Stimulated activated CD8-positive, alpha-beta memory T cell treated with anti-CD3 and anti-CD28 coated beads, Interleukin-2, amount 100 ng/mL, for 1 hour (primary cell): ENCODE results near the gene ENO2.
"Not testable (repeated sequence)": the region's sequence is repeated elsewhere in the genome, so short reads cannot be mapped to it uniquely, and the experiment has no call there.

Source experiments
- DNase-seq, 2 donors: peaks; one replicate each; pipeline ENCODE4 v3.0.0-alpha.2; 2020; ENCODE audit warnings: low read depth in 2 of 2

Gene ENO2

GRCh38 chr12:6886206-6886999, 28.0 kb upstream of the ENO2 start:
- not testable (repeated sequence) for DNase-seq

GRCh38 chr12:6887460-6887859, 26.9 kb upstream of the ENO2 start:
- DNase-seq, result no peak

GRCh38 chr12:6888360-6888759, 26.0 kb upstream of the ENO2 start:
- no peak for DNase-seq

GRCh38 chr12:6888794-6889193, 25.6 kb upstream of the ENO2 start:
- DNase-seq, result not testable (repeated sequence)

DNA sequence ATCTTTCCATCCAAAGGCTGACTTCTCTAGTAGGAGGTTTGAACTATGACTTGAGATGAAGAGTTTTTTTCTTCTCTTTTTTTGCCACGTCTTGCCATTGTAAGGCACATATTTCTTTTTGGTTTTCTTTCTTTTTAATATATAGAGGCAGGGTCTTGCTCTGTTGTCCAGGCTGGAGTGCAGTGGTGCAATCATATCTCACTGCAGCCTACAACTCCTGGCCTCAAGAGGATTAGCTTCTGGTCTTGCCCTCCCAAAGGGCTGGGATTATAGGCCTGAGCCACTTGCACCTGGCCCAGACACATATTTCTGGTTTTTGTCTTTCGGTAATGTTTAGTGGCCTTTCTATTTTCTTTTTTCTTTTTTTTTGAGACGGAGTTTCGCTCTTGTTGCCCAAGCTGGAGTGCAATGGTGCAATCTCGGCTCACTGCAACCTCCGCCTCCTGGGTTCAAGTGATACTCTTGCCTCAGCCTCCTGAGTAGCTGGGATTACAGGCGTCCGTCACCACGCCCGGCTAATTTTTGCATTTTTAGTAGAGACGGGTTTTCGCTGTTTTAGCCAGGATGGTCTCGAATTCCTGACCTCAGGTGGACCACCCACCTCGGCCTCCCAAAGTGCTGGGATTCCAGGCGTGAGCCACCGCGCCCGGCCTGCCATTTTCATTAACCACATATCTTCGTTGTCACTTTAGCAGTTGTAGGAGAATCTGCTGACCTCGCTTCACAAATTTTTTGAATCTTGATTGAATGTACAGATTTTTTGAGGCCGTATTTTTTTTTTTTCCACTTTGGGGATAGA, 24.4 kb upstream of the ENO2 start:
- not testable (repeated sequence) for DNase-seq

GRCh38 chr12:6890789-6891645, 23.4 kb upstream of the ENO2 start:
- peak; percentile 97 to 99 for DNase-seq

DNA sequence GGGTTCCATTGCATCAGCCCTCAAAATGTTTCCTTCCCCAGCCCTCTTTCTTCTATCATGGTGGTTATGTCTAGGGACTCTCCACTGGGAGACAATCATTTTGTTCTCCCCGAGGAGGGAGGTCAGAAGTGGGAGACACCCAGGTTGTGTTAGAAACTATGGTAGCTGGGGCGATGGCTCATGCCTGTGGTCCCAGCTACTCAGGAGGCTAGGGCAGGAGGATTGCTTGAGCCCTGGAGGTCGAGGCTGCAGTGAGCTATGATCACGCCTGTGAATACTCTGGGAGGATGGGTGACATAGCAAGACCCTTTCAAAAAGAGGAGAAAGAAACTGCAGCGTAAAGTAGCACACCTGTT, 22.8 kb upstream of the ENO2 start:
- DNase-seq, result no peak

DNA sequence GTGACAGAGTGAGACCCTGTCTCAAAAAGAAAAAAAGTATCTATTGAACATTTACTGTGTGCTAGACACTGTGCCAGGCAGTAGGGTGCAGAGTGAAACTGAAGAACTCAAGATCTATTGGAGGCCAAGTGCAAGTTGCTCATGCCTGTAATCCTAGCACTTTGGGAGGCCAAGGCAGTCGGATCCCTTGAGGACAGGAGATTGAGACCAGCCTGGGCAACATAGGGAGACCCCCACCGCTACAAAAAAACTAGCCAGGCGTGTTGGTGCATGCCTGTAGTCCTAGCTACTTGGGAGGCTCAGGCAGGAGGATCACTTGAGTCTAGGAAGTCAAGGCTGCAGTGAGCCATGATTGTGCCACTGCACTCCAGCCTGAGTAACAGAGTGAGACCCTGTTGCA, 21.7 kb upstream of the ENO2 start:
- not testable (repeated sequence) for DNase-seq

- DNase-seq, result no peak
Observed at GRCh38 chr12:6894321-6894720, 20.1 kb upstream of the ENO2 start.

DNA sequence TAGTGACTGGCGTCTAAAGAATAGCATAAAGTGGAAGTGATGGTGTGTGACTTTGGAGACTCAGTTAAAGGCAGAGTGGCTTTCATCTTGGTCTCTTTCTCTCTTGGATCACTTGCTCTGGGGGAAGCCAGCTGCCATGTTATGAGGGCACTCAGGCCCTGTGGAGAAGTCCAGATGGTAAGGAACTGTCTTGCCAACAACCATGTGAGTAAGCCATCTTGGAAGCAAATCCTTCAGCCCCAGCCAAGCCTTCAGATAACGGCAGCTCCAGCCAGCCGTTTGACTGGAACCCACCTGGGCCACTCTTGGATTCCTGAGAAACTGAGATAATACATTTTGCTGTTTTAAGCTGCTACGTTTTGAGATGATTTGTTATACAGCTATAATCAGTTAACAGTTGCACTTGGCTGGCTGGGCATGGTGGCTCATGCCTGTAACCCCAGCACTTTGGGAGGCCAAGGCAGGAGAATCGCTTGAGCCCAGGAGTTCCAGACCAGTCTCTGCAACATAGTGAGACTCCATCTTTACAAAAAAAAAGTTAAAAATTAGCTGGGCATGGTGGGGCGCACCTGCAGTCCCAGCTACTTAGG, 17.4 kb upstream of the ENO2 start:
- no peak for DNase-seq

DNA sequence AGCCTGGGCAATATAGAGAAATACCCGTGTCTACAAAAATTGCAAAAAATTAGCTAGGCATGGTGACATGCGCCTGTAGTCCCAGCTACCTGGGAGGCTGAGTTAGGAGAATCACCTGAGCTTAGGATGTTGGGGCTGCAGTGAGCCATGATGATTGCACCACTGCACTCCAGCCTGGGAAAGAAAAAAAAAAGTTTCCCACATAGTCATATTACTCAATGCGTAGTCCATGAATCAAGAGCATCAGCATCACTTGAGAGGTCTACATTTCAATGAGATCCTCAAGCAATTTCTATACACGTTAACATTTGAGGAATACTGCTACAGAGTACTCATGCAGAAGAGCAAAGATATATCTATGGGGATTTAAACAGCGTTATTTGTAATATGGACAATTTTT, 15.0 kb upstream of the ENO2 start:
- no peak for DNase-seq

GRCh38 chr12:6899837-6900519, 14.4 kb upstream of the ENO2 start:
- no peak for DNase-seq

- no peak for DNase-seq
Observed at GRCh38 chr12:6902448-6902847, 11.9 kb upstream of the ENO2 start.

- DNase-seq, result no peak
Observed at GRCh38 chr12:6903722-6904121, 10.7 kb upstream of the ENO2 start.

DNA sequence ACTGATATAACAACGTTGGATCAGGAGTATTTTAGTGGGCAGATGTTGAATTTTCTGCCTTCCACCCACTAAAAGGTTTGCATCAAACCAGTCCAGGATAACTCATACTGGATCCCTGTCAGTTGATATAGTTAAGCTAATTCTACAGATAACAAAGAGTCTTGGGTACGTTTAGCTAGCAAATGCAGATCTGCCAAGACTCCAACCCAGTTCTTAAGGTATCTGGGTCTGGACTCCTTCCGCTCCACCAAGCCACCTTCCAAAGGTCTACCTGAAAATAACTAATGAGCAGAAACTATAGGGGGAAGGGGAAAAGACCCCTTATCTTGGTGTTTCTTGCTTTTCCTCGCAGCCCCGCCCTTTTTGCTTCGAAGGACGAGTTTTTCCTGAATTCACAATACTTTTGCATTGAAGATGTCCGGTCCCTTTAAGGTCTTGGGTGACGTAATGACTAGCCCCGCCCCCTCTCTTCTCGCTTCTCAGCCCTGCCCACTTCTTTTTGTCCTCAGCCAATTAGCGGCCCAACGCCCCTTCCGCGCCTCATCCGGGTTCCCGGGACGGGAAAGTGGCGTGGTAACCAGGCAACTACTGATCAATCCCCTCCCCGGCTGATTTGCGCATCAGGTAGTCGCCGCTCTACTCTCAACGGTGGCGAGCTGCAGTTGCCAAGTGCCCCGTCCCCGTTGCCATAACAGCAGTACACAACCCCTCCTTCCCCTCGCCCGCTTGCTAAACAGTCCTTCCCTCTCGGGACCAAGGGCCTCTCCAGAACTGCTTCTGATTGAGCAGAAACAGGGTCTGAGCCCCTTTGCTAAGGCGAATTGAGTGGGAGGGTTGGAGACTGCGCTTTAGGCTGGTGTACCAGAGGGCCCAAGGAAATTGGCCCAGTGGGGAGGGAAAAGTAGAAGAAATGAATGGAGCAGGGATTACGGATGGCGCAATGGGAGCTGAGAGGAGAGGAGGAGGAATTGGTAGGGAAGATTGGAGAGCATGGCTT, 9.8 kb upstream of the ENO2 start, which contains the start of gene LRRC23:
Gene LRRC23, plus strand, starts transcription at position 543 of the 997 bp plus-strand sequence. CDS start 812 bp downstream, outside the sequence.
- DNase-seq, result peak; percentile 94 to 95

DNA sequence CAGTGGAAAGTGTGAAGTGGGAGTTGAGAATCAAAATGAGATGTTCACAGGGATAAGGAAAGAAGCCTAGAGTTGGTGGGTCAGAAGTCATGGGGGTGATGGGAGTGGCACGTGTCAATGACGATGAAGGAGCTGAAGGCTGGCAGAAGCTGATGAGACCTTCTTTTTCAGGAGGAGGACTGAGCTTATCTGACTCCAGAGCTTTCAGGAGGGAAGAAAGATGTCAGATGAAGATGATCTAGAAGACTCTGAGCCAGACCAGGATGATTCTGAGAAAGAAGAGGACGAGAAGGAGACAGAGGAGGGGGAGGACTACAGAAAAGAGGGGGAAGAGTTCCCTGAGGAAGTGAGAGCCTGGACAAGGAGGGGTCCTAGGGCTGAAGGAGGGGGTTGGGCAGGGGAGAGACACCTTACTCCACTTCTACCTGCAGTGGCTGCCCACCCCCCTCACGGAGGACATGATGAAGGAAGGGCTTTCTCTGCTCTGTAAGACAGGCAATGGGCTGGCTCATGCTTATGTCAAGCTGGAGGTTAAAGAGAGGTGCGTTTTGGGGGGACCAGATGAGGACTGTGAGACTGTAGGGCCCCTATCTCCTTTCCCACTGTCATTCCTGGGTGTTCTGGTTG, 8.9 kb upstream of the ENO2 start:
- no peak for DNase-seq

GRCh38 chr12:6908141-6908540, 6.2 kb upstream of the ENO2 start:
- not testable (repeated sequence) for DNase-seq

DNA sequence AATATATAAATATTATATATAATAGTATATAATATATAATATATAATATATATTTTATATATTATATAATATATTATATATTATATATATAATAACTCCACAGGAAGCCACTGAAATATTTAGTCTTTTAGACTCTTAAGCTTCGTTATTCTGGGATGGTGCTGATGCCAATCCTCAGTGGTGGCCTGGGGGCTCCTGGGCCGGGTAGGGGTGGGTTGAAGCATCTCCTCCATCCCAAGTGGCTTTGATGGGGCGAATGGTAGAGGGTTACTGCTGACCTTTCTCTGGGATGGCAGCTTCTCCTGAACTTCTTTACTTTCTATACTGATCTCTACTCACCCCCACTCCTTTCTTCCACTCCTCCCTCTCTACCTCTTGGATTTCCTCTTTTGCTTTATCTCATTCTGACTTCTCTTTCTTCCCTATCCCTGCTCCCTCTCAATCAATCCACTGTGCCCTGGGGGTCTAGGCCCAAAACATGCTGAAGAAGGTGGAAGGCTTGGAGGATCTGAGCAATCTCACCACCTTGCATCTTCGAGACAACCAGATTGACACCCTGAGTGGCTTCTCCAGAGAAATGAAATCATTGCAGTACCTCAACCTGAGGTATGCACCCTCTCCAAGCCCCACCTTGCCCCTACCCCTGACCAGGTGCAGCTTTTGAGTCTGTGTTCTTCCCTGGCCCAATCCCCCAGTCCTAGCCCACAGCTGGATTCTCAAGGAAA, 4.8 kb upstream of the ENO2 start:
- DNase-seq, result no peak
